Effector memory CD4-positive, alpha-beta T cell (primary cell): ENCODE results near the gene MLLT6.

Source experiments
- DNase-seq, 3 donors: peaks; one replicate each; pipeline ENCODE4 v3.0.0-alpha.2; 2020
- H3K27ac ChIP-seq: 2 replicates; pipeline ENCODE4 v1.7.0; 2013; ENCODE audit warnings: mild to moderate bottlenecking, low read length, moderate library complexity; ENCODE audit not compliant: insufficient read depth, poor library complexity, severe bottlenecking
- H3K27me3 ChIP-seq: replicated peaks from 2 replicates; pipeline ENCODE4 v1.7.0; 2013; ENCODE audit warnings: mild to moderate bottlenecking, low read length; ENCODE audit not compliant: insufficient read depth, control insufficient read depth, poor library complexity, severe bottlenecking
- H3K36me3 ChIP-seq: 2 replicates; pipeline ENCODE4 v1.7.0; 2013; ENCODE audit warnings: mild to moderate bottlenecking, low read length, moderate library complexity; ENCODE audit not compliant: control insufficient read depth, insufficient read depth
- H3K4me1 ChIP-seq: 2 replicates; pipeline ENCODE4 v1.7.0; 2013; ENCODE audit warnings: low read length, mild to moderate bottlenecking; ENCODE audit not compliant: control insufficient read depth, insufficient read depth, poor library complexity, severe bottlenecking
- H3K4me3 ChIP-seq: 2 replicates; pipeline ENCODE4 v1.7.0; 2013; ENCODE audit warnings: low read length, low read depth, mild to moderate bottlenecking; ENCODE audit not compliant: insufficient read depth, poor library complexity, severe bottlenecking
- H3K9me3 ChIP-seq: 2 replicates; pipeline ENCODE4 v1.7.0; 2013; ENCODE audit warnings: mild to moderate bottlenecking, low read length, moderate library complexity; ENCODE audit not compliant: control insufficient read depth

The MLLT6 gene

GRCh38 chr17:38676706-38677504, 28.2 kb upstream of the MLLT6 start:
- peaks cover 28% of the 10 kb centered on the region for H3K27me3 ChIP-seq
- H3K27ac ChIP-seq = no peak overlapping the region
- peak; percentile 58 to 68 (median 63) for DNase-seq
- no peaks in the 10 kb centered on the region for H3K9me3 ChIP-seq
- H3K4me1 ChIP-seq = peaks cover 20% of the 10 kb centered on the region
- H3K4me3 ChIP-seq = no peak overlapping the region
- no peaks in the 10 kb centered on the region for H3K36me3 ChIP-seq

GRCh38 chr17:38677819-38678218, 27.3 kb upstream of the MLLT6 start:
- Histone ChIP-seq H3K9me3 (no peaks in the 10 kb centered on the region), H3K27me3 (peaks cover 20% of the 10 kb centered on the region), H3K4me1 (peaks cover 19% of the 10 kb centered on the region), H3K36me3 (no peaks in the 10 kb centered on the region), H3K27ac (no peak overlapping the region), H3K4me3 (no peak overlapping the region)
- DNase-seq = no peak

GRCh38 chr17:38681096-38681495, 24.0 kb upstream of the MLLT6 start:
- H3K27me3 ChIP-seq = no peaks in the 10 kb centered on the region

GRCh38 chr17:38685491-38685890, 19.6 kb upstream of the MLLT6 start:
- Histone ChIP-seq H3K36me3 (no peaks in the 10 kb centered on the region), H3K4me1 (no peaks in the 10 kb centered on the region), H3K27ac (no peak overlapping the region), H3K27me3 (no peaks in the 10 kb centered on the region), H3K9me3 (no peaks in the 10 kb centered on the region), H3K4me3 (no peak overlapping the region)
- no peak for DNase-seq

More at GRCh38 chr17:38681096-38681495, 24.0 kb upstream of the MLLT6 start:
- H3K27ac ChIP-seq = no peak overlapping the region
- no peak for DNase-seq
- no peaks in the 10 kb centered on the region for H3K36me3 ChIP-seq
- H3K4me1 ChIP-seq = no peaks in the 10 kb centered on the region
- H3K9me3 ChIP-seq = no peaks in the 10 kb centered on the region
- H3K4me3 ChIP-seq = no peak overlapping the region

DNA sequence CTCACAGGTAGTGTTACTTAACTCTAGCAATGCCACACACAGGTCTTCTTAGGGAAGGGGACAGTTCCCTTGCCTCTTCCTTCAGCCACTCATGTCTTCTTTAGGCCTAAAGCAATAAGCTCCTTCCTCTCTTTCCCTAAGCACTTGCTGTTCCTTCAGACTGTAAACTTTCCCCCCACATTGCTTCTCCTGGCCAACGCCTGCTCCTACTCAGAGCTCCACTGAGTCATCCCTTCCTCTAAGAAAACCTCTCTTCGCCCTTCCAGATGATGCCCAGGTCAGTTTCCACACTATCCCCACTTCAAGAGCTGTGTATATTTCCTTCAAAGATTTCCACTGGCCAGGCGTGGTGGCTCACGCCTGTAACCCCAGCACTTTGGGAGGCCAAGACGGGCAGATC, 17.8 kb upstream of the MLLT6 start:
- Histone ChIP-seq H3K4me3 (no peak overlapping the region), H3K27me3 (no peaks in the 10 kb centered on the region), H3K9me3 (no peaks in the 10 kb centered on the region), H3K4me1 (no peaks in the 10 kb centered on the region), H3K36me3 (no peaks in the 10 kb centered on the region), H3K27ac (no peak overlapping the region)
- DNase-seq = no peak

GRCh38 chr17:38690386-38690785, 14.7 kb upstream of the MLLT6 start:
- DNase-seq = no peak
- Histone ChIP-seq H3K9me3 (no peaks in the 10 kb centered on the region), H3K27me3 (no peaks in the 10 kb centered on the region), H3K36me3 (no peaks in the 10 kb centered on the region), H3K4me3 (no peak overlapping the region), H3K4me1 (no peaks in the 10 kb centered on the region), H3K27ac (no peak overlapping the region)

DNA sequence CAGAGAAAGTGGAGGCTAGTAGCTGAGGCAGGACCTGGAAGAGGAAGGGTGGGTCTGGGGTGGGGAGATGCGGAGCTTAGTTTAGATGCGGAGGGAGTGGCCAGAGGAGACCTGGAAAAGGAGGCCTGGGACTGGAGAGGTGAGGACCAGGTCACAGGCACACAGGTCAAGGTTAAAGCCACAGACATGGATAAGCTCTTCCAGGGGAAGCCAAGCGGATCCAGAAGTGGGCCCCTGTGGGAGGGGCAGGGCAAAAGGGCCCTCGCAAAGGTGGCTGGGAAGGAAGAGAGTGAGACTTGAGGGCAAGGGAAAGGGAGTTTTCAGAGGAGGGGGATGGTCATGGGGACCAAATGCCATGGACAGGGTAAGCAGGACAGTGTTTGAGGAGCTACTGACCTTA, 13.9 kb upstream of the MLLT6 start:
- Histone ChIP-seq H3K9me3 (no peaks in the 10 kb centered on the region), H3K4me3 (no peak overlapping the region), H3K27me3 (no peaks in the 10 kb centered on the region), H3K4me1 (no peaks in the 10 kb centered on the region), H3K27ac (no peak overlapping the region), H3K36me3 (no peaks in the 10 kb centered on the region)
- DNase-seq = no peak

- Histone ChIP-seq H3K4me1 (no peaks in the 10 kb centered on the region), H3K27ac (no peak overlapping the region), H3K4me3 (no peak overlapping the region), H3K9me3 (no peaks in the 10 kb centered on the region), H3K36me3 (no peaks in the 10 kb centered on the region), H3K27me3 (no peaks in the 10 kb centered on the region)
- no peak for DNase-seq
Observed at GRCh38 chr17:38693700-38694329, 11.3 kb upstream of the MLLT6 start.

DNA sequence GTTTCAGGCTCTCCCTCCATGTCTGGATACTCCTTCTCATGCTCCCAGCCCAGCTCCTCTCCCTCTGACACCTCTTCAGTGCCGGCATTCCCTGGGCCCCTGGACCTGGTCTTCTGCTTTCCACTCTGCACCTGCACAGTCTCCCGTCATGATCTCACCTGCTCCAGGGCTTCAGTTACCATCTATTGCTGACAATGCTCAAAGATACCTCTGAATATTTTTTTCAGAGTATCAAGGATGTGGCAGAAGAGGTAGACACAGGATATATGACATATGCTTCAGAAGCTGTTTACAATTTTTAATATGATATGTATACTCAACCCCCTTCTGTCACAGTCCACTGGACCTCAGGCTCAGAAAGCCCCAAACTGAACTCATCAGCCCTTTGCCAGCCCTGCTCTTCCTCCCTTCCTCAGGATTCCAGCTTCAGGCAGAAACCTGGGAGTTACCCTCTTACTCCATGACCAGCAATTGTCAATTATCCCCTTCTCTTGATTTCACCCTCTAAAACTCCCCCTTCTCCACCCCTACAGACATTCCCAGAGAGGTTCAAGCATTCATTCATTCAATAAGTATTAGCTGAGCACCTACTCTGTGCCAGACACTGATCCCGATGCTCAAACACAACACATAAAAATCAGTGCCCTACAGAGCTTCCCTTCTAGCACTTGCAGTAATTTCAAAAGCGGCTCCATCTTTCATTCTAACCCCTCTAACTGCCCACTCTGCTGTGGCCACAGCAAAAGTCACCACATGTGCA, 7.8 kb upstream of the MLLT6 start:
- Histone ChIP-seq H3K27me3 (no peaks in the 10 kb centered on the region), H3K4me1 (peaks cover 10% of the 10 kb centered on the region), H3K9me3 (no peaks in the 10 kb centered on the region), H3K27ac (no peak overlapping the region), H3K4me3 (no peak overlapping the region), H3K36me3 (no peaks in the 10 kb centered on the region)
- no peak for DNase-seq

DNA sequence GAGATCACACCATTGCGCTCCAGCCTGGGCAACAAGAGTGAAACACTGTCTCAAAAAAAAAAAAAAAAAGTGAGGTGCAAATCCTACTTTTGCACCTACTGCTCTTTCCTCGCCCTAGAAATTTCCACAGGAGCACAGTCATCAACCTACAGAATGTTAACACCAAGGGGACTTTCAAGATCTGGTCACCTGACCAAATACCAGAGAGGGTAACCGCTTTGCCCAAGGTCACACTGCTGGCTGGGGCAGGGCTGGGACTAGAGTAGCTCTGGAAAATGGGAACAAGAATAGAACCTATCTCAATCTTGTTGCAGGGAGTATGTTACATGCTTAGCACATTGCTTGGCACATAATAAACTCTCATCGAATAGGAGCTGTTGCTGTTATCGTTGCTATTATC, 6.3 kb upstream of the MLLT6 start:
- Histone ChIP-seq H3K27me3 (no peaks in the 10 kb centered on the region), H3K36me3 (no peaks in the 10 kb centered on the region), H3K9me3 (no peaks in the 10 kb centered on the region), H3K4me1 (peaks cover 17% of the 10 kb centered on the region), H3K27ac (no peak overlapping the region), H3K4me3 (no peak overlapping the region)
- no peak for DNase-seq
